ENCODE measurements around the gene RCAN3. TPM values are rescaled to one million over a fixed set of nuclear protein-coding genes. Genes with fewer than 3 reads are reported as not detected.

Gene RCAN3
- total and polyA plus RNA-seq, 4 experiments from 2014 or later, result 112 to 178 (median 147) TPM

GRCh38 chr1:24500448-24501048, 2.1 kb upstream of the RCAN3 start:
- H3K36me3 ChIP-seq (ENCODE audit: insufficient read depth, low read length), result no peaks in the 10 kb centered on the region
- peak overlapping the region; percentile 93 for H3K27ac ChIP-seq (ENCODE audit: low read depth, low read length)
- peak overlapping the region; percentile 86 to 98 (median 97) for H3K27ac Mint-ChIP-seq
- H3K4me1 ChIP-seq (ENCODE audit: insufficient read depth, low read length), result peaks cover 46% of the 10 kb centered on the region
- no peaks in the 10 kb centered on the region for H3K27me3 Mint-ChIP-seq
- ChIA-PET CTCF (ENCODE audit: partially characterized antibody) (interaction anchor here (2.5 to 6.6 kb wide), 5 partner anchors 9 to 85 kb away, joined by 18 to 38 read pairs (median 32); partner anchors contain the start of gene NIPAL3), POLR2A (ENCODE audit: partially characterized antibody) (interaction anchor here (0.9 to 16.6 kb wide), 9 partner anchors 11 to 108 kb away, joined by 5 to 459 read pairs (median 24); partner anchors contain the start of genes NIPAL3 and STPG1)
- H3K4me3 ChIP-seq (ENCODE audit: low read length in 2 of 2), result no peak overlapping the region
- peaks cover 20 to 23% of the 10 kb centered on the region in 2 donors for H3K36me3 Mint-ChIP-seq
- H3K4me3 Mint-ChIP-seq, result peak overlapping the region in 7 of 8 donors; percentile 43 to 96 (median 84)
- H3K27me3 ChIP-seq (ENCODE audit: insufficient read depth, low read length), result no peaks in the 10 kb centered on the region
- no peak for DNase-seq
- intact Hi-C loops (cut with micrococcal nuclease), result loop anchor here (5.0 to 10.0 kb wide), 4 partner anchors 33 to 424 kb away; partner anchors contain the start of genes CLIC4 and SRRM1
- peaks cover 29 to 63% (median 41%) of the 10 kb centered on the region in 4 donors for H3K4me1 Mint-ChIP-seq
- H3K9me3 Mint-ChIP-seq, result peaks cover 0 to 4% (median 0%) of the 10 kb centered on the region in 8 donors
- H3K9me3 ChIP-seq (ENCODE audit: control insufficient read depth in 1 of 2, low read length in 2 of 2), result no peaks in the 10 kb centered on the region

GRCh38 chr1:24501371-24502064, 1.1 kb upstream of the RCAN3 start:
- Mint-ChIP-seq H3K9me3 (peaks cover 0 to 4% (median 0%) of the 10 kb centered on the region in 8 donors), H3K4me3 (peak overlapping the region; percentile 84 to 96 (median 88)), H3K4me1 (peaks cover 34 to 71% (median 48%) of the 10 kb centered on the region in 4 donors), H3K27ac (peak overlapping the region; percentile 86 to 98 (median 97)), H3K36me3 (peaks cover 19 to 20% of the 10 kb centered on the region in 2 donors), H3K27me3 (no peaks in the 10 kb centered on the region)
- intact Hi-C loops (cut with micrococcal nuclease), result loop anchor here (1.0 to 10.0 kb wide), 8 partner anchors 15 to 423 kb away; partner anchors contain the start of genes CLIC4, NIPAL3 and SRRM1
- Histone ChIP-seq H3K27me3 (ENCODE audit: insufficient read depth, low read length) (no peaks in the 10 kb centered on the region), H3K27ac (ENCODE audit: low read depth, low read length) (peak overlapping the region; percentile 93), H3K4me1 (ENCODE audit: insufficient read depth, low read length) (peaks cover 56% of the 10 kb centered on the region), H3K36me3 (ENCODE audit: insufficient read depth, low read length) (no peaks in the 10 kb centered on the region), H3K9me3 (ENCODE audit: control insufficient read depth in 1 of 2, low read length in 2 of 2) (no peaks in the 10 kb centered on the region), H3K4me3 (ENCODE audit: low read length in 2 of 2) (peak overlapping the region; percentile 76 to 84)
- CTCF ChIA-PET (ENCODE audit: partially characterized antibody), result interaction anchor here (0.6 to 6.6 kb wide), 14 partner anchors 10 to 109 kb away, joined by 3 to 38 read pairs (median 5); partner anchors contain the start of genes NIPAL3 and STPG1
- peak; percentile 41 to 65 (median 52) for DNase-seq
- POLR2A ChIA-PET (ENCODE audit: partially characterized antibody), result interaction anchor here (0.6 to 16.6 kb wide), 27 partner anchors 10 to 531 kb away, joined by 3 to 459 read pairs (median 6); partner anchors contain the start of genes NIPAL3 and STPG1

- H3K36me3 ChIP-seq (ENCODE audit: insufficient read depth, low read length), result no peaks in the 10 kb centered on the region
- peak overlapping the region; percentile 93 for H3K27ac ChIP-seq (ENCODE audit: low read depth, low read length)
- Mint-ChIP-seq H3K4me3 (peak overlapping the region; percentile 84 to 96 (median 88)), H3K4me1 (peaks cover 38 to 78% (median 54%) of the 10 kb centered on the region in 4 donors), H3K9me3 (peaks cover 0 to 4% (median 0%) of the 10 kb centered on the region in 8 donors), H3K36me3 (peaks cover 19 to 23% of the 10 kb centered on the region in 2 donors), H3K27ac (peak overlapping the region; percentile 86 to 98 (median 97)), H3K27me3 (no peaks in the 10 kb centered on the region)
- ChIA-PET POLR2A (ENCODE audit: partially characterized antibody) (interaction anchor here (0.6 to 16.6 kb wide), 32 partner anchors 8 to 427 kb away, joined by 3 to 459 read pairs (median 5); partner anchors contain the start of genes NIPAL3 and STPG1), CTCF (ENCODE audit: partially characterized antibody) (interaction anchor here (1.0 to 6.6 kb wide), 13 partner anchors 11 to 109 kb away, joined by 3 to 38 read pairs (median 7); partner anchors contain the start of genes NIPAL3 and STPG1)
- no peaks in the 10 kb centered on the region for H3K27me3 ChIP-seq (ENCODE audit: insufficient read depth, low read length)
- peak overlapping the region; percentile 76 to 84 for H3K4me3 ChIP-seq (ENCODE audit: low read length in 2 of 2)
- peak; percentile 85 to 96 (median 90) for DNase-seq
- intact Hi-C loops (cut with micrococcal nuclease), result loop anchor here (1.0 to 10.0 kb wide), 8 partner anchors 16 to 423 kb away; partner anchors contain the start of genes CLIC4, NIPAL3 and SRRM1
- H3K9me3 ChIP-seq (ENCODE audit: control insufficient read depth in 1 of 2, low read length in 2 of 2), result no peaks in the 10 kb centered on the region
- peaks cover 62% of the 10 kb centered on the region for H3K4me1 ChIP-seq (ENCODE audit: insufficient read depth, low read length)
Measured at GRCh38 chr1:24502065-24502708, 449 bp upstream of the RCAN3 start.

DNA sequence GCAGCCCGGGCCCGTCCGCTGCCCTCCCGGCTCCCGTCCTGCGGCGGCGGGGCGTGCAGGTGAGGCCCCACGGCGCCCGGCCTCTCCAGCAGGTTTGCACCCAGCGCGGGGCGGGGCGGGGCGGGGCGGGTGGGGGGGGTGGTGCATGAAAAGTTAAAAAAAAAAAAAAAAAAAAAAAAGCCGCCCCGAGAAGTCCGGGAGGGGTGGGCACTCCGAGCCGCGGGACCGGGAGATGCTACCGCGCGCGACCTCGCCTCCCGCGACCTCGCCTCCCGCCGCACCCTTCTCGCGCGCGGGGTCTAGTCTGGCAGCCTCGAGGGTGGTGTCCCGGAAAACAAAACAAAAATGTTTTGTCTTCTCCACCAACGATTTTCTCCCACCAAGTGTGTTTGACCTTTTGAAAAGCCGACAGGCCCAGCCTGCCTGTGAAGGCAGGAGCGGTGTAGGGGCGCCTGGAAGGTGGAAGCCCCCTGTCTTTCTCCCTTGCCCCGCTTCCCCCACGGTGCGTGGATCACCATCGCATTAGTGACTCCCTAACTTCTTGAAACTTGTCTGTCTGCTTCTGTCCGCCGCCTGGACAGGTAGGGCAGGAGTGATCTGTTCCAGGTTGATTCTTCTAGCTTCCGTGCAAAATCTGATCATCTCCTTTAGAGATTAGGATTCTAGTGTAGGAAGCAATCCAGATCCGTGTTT, 569 bp downstream of the RCAN3 start:
- H3K36me3 ChIP-seq (ENCODE audit: insufficient read depth, low read length), result no peaks in the 10 kb centered on the region
- H3K27me3 ChIP-seq (ENCODE audit: insufficient read depth, low read length), result no peaks in the 10 kb centered on the region
- Mint-ChIP-seq H3K36me3 (peaks cover 25 to 31% of the 10 kb centered on the region in 2 donors), H3K4me1 (peaks cover 46 to 84% (median 60%) of the 10 kb centered on the region in 4 donors), H3K27me3 (no peaks in the 10 kb centered on the region), H3K4me3 (peak overlapping the region; percentile 96 to 100 (median 99)), H3K9me3 (peaks cover 0 to 4% (median 0%) of the 10 kb centered on the region in 8 donors), H3K27ac (peak overlapping the region; percentile 92 to 99 (median 98))
- H3K4me1 ChIP-seq (ENCODE audit: insufficient read depth, low read length), result peaks cover 72% of the 10 kb centered on the region
- peak overlapping the region; percentile 83 to 84 for H3K4me3 ChIP-seq (ENCODE audit: low read length in 2 of 2)
- intact Hi-C loops (cut with micrococcal nuclease), result loop anchor here (2.0 to 10.0 kb wide), 5 partner anchors 36 to 422 kb away; partner anchors contain the start of genes CLIC4 and SRRM1
- peak overlapping the region; percentile 93 for H3K27ac ChIP-seq (ENCODE audit: low read depth, low read length)
- CTCF ChIA-PET (ENCODE audit: partially characterized antibody), result interaction anchor here (0.8 to 6.6 kb wide), 14 partner anchors 11 to 90 kb away, joined by 3 to 55 read pairs (median 8); partner anchors contain the start of gene NIPAL3
- peak in 2 of 5 donors; percentile 46 to 60 for DNase-seq
- H3K9me3 ChIP-seq (ENCODE audit: control insufficient read depth in 1 of 2, low read length in 2 of 2), result no peaks in the 10 kb centered on the region
- POLR2A ChIA-PET (ENCODE audit: partially characterized antibody), result interaction anchor here (0.7 to 16.6 kb wide), 24 partner anchors 8 to 304 kb away, joined by 3 to 459 read pairs (median 8); partner anchors contain the start of genes NIPAL3 and STPG1

GRCh38 chr1:24503870-24504523, 1.4 kb downstream of the RCAN3 start:
- Mint-ChIP-seq H3K36me3 (peaks cover 30 to 36% of the 10 kb centered on the region in 2 donors), H3K9me3 (peaks cover 0 to 4% (median 0%) of the 10 kb centered on the region in 8 donors), H3K27ac (peak overlapping the region; percentile 92 to 99 (median 98)), H3K4me3 (peak overlapping the region; percentile 96 to 100 (median 99)), H3K4me1 (peaks cover 48 to 84% (median 59%) of the 10 kb centered on the region in 4 donors), H3K27me3 (no peaks in the 10 kb centered on the region)
- H3K27ac ChIP-seq (ENCODE audit: low read depth, low read length), result peak overlapping the region; percentile 86
- POLR2A ChIA-PET (ENCODE audit: partially characterized antibody), result interaction anchor here (1.0 to 16.6 kb wide), 15 partner anchors 12 to 182 kb away, joined by 3 to 459 read pairs (median 10); partner anchors contain the start of genes NIPAL3 and STPG1
- H3K27me3 ChIP-seq (ENCODE audit: insufficient read depth, low read length), result no peaks in the 10 kb centered on the region
- H3K36me3 ChIP-seq (ENCODE audit: insufficient read depth, low read length), result no peaks in the 10 kb centered on the region
- CTCF ChIA-PET (ENCODE audit: partially characterized antibody), result interaction anchor here (0.6 to 6.6 kb wide), 11 partner anchors 12 to 91 kb away, joined by 3 to 55 read pairs (median 4); partner anchors contain the start of gene NIPAL3
- H3K4me1 ChIP-seq (ENCODE audit: insufficient read depth, low read length), result peaks cover 72% of the 10 kb centered on the region
- peak in 2 of 5 donors; percentile 16 to 18 for DNase-seq
- intact Hi-C loops (cut with micrococcal nuclease), result loop anchor here (1.0 to 10.0 kb wide), 6 partner anchors 23 to 421 kb away; partner anchors contain the start of genes CLIC4 and SRRM1
- no peaks in the 10 kb centered on the region for H3K9me3 ChIP-seq (ENCODE audit: control insufficient read depth in 1 of 2, low read length in 2 of 2)
- H3K4me3 ChIP-seq (ENCODE audit: low read length in 2 of 2), result peak overlapping the region; percentile 83 to 84
